K562 (cell line): Measurements from ENCODE around the gene KLK2.

Experiments used
- CBX3 ChIP-seq, 2 experiments: IDR thresholded peaks; 1 replicate in 1 of 2; 2 replicates in 1 of 2; pipeline ENCODE4 v1.6.1; 2012; ENCODE audit warnings: inconsistent platforms in 2 of 2, low read length in 2 of 2, borderline replicate concordance in 1 of 2, control low read depth in 1 of 2
- FIP1L1 ChIP-seq: fragments of 200-400 bp; formaldehyde crosslinking; IDR thresholded peaks from 2 replicates; pipeline ENCODE4 v1.6.1; 2018; ENCODE audit warnings: mild to moderate bottlenecking, low read depth, low read length; ENCODE audit not compliant: poor library complexity, severe bottlenecking
- GABPA ChIP-seq: fragments of 200-800 bp; sonication (Bioruptor generic); conservative IDR thresholded peaks from 2 replicates; pipeline ENCODE4 v1.6.1; 2016; ENCODE audit warnings: low read depth, missing genetic modification characterization, missing compliant biosample characterization
- KAT7 ChIP-seq: sonication (generic); formaldehyde crosslinking; IDR thresholded peaks from 2 replicates; pipeline ENCODE4 v1.8.0; 2022; ENCODE audit warnings: missing genetic modification reagents, mild to moderate bottlenecking, borderline replicate concordance
- POLR2A ChIP-seq: fragments of 450-650 bp; conservative IDR thresholded peaks from 2 replicates; pipeline ENCODE4 v1.6.1; 2016
- TRIM24 ChIP-seq, 2 experiments: fragments of 450-650 bp; IDR thresholded peaks; 2 replicates each; pipeline ENCODE4 v1.6.1; 2016

DNA sequence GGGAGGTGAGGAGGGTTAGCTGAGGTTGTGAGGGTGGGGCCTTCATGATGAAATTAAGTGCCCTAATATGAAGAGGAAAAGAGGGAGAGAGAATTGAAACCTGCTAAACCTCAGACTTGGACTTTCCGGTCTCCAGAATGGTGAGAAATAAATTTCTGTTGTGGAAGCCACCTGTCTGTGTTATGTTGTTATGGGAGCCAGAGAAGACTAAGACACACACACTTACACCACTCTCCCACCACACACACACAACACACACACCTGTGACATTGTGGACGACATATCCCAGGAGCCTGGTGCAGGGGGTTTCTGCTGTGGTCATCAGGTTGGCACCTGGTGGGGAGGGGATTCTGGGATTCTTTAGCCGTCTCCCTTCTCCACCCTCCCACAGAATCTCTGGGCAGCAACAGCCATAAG is 24.0 kb downstream of the KLK2 start:
- TF ChIP-seq KAT7 (no peak), GABPA (no peak), TRIM24 (IDR thresholded peaks at IDR 0.05) (no peak), POLR2A (no peak), FIP1L1 (no peak), CBX3 (IDR thresholded peaks at IDR 0.05; ENCODE audit: borderline replicate concordance in 1 of 2, low read length in 2 of 2) (no peak)
